ENCODE data around the gene GRIA1.

The GRIA1 gene

GRCh38 chr5:153777681-153778581, 287.5 kb downstream of the GRIA1 start:
- DNase-seq (ENCODE audit: low read depth, low spot score), result no peak

- no peak for DNase-seq (ENCODE audit: low read depth, low spot score)
Observed at GRCh38 chr5:153779836-153780235, 289.4 kb downstream of the GRIA1 start.

GRCh38 chr5:153780876-153781705, 290.6 kb downstream of the GRIA1 start:
- DNase-seq (ENCODE audit: low read depth, low spot score), result no peak

- DNase-seq (ENCODE audit: low read depth, low spot score), result peak; percentile 73
Observed at GRCh38 chr5:153782589-153783361, 292.3 kb downstream of the GRIA1 start.

GRCh38 chr5:153783362-153783658, 292.8 kb downstream of the GRIA1 start:
- DNase-seq (ENCODE audit: low read depth, low spot score), result no peak

- no peak for DNase-seq (ENCODE audit: low read depth, low spot score)
Observed at GRCh38 chr5:153784277-153784676, 293.8 kb downstream of the GRIA1 start.

- DNase-seq (ENCODE audit: low read depth, low spot score), result no peak
Observed at GRCh38 chr5:153791339-153791738, 300.9 kb downstream of the GRIA1 start.

GRCh38 chr5:153792305-153792704, 301.8 kb downstream of the GRIA1 start:
- no peak for DNase-seq (ENCODE audit: low read depth, low spot score)

GRCh38 chr5:153793699-153794098, 303.2 kb downstream of the GRIA1 start:
- no peak for DNase-seq (ENCODE audit: low read depth, low spot score)

GRCh38 chr5:153794327-153794726, 303.9 kb downstream of the GRIA1 start:
- no peak for DNase-seq (ENCODE audit: low read depth, low spot score)

- no peak for DNase-seq (ENCODE audit: low read depth, low spot score)
Observed at GRCh38 chr5:153796527-153796926, 306.1 kb downstream of the GRIA1 start.

GRCh38 chr5:153797484-153797883, 307.0 kb downstream of the GRIA1 start:
- DNase-seq (ENCODE audit: low read depth, low spot score), result no peak

GRCh38 chr5:153798830-153799229, 308.4 kb downstream of the GRIA1 start:
- DNase-seq (ENCODE audit: low read depth, low spot score), result no peak

GRCh38 chr5:153799466-153799865, 309.0 kb downstream of the GRIA1 start:
- DNase-seq (ENCODE audit: low read depth, low spot score), result no peak

- no peak for DNase-seq (ENCODE audit: low read depth, low spot score)
Observed at GRCh38 chr5:153802050-153802821, 311.8 kb downstream of the GRIA1 start.

GRCh38 chr5:153807801-153808200, 317.3 kb downstream of the GRIA1 start:
- no peak for DNase-seq (ENCODE audit: low read depth, low spot score)

- DNase-seq (ENCODE audit: low read depth, low spot score), result no peak
Observed at GRCh38 chr5:153809166-153809565, 318.7 kb downstream of the GRIA1 start.

- no peak for DNase-seq (ENCODE audit: low read depth, low spot score)
Observed at GRCh38 chr5:153813901-153814300, 323.4 kb downstream of the GRIA1 start.

GRCh38 chr5:153816870-153817269, 326.4 kb downstream of the GRIA1 start:
- no peak for DNase-seq (ENCODE audit: low read depth, low spot score)

- DNase-seq (ENCODE audit: low read depth, low spot score), result no peak
Observed at GRCh38 chr5:153818626-153819025, 328.2 kb downstream of the GRIA1 start.

- no peak for DNase-seq (ENCODE audit: low read depth, low spot score)
Observed at GRCh38 chr5:153823036-153823435, 332.6 kb downstream of the GRIA1 start.
